ENCODE data around the gene MYO1E. TPM values are rescaled to one million over a fixed set of nuclear protein-coding genes. Genes with fewer than 3 reads are reported as not detected.

Gene MYO1E
- total RNA-seq, 2 experiments from 2014 or later: 51.0 to 61.0 TPM

Other genes starting within 250 kb of the MYO1E start
- gene LDHAL6B, start 166.0 kb downstream of the MYO1E start, total RNA-seq: not detected
- gene FAM81A, start 65.3 kb upstream of the MYO1E start, total RNA-seq: 1 to 10 TPM; 1.3 to 1.6 TPM
- not detected for gene GCNT3, start 238.9 kb upstream of the MYO1E start, total RNA-seq